Measurements from ENCODE around the gene SUB1. TPM values are rescaled to one million over a fixed set of nuclear protein-coding genes. Genes with fewer than 3 reads are reported as not detected.
"Not testable (repeated sequence)": the region's sequence is repeated elsewhere in the genome, so short reads cannot be mapped to it uniquely, and the experiment has no call there.

Gene SUB1
- total RNA-seq, 1 donor from 2014 or later, result 213 TPM

DNA sequence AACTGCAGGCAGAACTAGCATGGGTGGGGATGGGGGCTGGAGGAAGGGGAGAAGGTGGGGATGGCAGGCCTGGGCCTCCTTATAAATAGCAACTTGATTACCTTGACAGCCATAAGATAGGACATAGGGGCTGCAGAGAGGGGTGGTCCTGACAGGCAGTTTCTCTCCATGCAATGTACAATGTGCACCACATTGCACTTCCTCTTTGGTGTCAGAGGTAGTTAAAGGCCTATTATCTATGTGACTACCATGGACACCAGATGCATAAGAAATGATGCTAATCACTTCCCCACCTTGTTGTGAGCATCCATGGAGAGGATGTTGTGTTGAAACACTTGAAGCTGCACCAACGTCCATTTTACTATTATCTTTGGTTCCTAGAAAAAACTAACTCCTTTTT is 20.2 kb upstream of the SUB1 start:
- TF ChIP-seq, protein P1, sequence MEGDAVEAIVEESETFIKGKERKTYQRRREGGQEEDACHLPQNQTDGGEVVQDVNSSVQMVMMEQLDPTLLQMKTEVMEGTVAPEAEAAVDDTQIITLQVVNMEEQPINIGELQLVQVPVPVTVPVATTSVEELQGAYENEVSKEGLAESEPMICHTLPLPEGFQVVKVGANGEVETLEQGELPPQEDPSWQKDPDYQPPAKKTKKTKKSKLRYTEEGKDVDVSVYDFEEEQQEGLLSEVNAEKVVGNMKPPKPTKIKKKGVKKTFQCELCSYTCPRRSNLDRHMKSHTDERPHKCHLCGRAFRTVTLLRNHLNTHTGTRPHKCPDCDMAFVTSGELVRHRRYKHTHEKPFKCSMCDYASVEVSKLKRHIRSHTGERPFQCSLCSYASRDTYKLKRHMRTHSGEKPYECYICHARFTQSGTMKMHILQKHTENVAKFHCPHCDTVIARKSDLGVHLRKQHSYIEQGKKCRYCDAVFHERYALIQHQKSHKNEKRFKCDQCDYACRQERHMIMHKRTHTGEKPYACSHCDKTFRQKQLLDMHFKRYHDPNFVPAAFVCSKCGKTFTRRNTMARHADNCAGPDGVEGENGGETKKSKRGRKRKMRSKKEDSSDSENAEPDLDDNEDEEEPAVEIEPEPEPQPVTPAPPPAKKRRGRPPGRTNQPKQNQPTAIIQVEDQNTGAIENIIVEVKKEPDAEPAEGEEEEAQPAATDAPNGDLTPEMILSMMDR (IDR thresholded peaks at IDR 0.05), result no peak
- H3K9me3 Mint-ChIP-seq, result peaks cover 2% of the 10 kb centered on the region
- peaks cover 1% of the 10 kb centered on the region for H3K36me3 Mint-ChIP-seq (ENCODE audit: low read depth)
- no peak overlapping the region for H3K27ac Mint-ChIP-seq
- DNase-seq (no peak), ATAC-seq (ENCODE audit: low read depth) (no peak)
- no peaks in the 10 kb centered on the region for H3K27me3 Mint-ChIP-seq
- intact Hi-C loops (cut with micrococcal nuclease), result no loop called here
- H3K4me3 Mint-ChIP-seq, result no peak overlapping the region
- ChIA-PET POLR2A (interaction anchor here (0.5 to 0.7 kb wide), 2 partner anchors 19 to 80 kb away, joined by 3 to 10 read pairs; no protein-coding TSS in a partner anchor), CTCF (interaction anchor here (1.0 kb wide), 1 partner anchor 25 kb away, joined by 3 read pairs; no protein-coding TSS in a partner anchor)
- peaks cover 5% of the 10 kb centered on the region for H3K4me1 Mint-ChIP-seq

DNA sequence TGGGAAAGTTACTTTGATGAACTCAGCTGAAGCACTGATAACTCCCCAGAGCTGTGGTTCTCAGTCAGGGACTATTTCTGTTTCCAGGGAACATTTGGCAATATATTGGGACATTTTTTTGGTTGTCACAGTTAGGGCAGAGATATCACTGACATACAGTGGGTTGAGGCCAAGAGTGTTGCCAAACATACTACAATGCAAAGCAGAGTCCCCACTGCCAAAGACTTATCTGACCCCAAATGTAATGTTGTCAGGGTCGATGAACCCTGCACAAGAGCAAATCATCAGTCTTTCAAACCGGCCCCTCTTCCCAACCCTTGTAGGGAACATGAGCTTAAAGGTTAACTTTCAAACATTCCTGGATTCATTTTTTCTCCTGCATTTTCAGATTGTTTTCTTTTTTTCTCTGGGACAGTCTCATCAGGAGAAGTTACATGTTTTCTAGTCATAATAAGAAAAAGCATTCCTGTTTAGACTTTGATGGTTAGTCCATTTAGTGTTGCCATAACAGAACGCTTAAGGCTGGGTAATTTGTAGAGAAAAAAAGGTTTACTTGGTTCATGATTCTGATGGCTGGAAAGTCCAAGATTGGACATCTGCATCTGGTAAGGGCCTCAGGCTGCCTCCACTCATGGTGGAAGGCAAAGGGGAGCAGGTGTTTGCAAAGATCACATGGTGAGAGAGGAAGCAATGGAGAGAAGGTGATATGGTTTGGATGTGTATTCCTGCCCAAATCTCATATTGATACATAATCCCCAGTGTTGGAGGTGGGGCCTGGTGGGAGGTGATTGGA is 18.8 kb upstream of the SUB1 start:
- H3K27me3 Mint-ChIP-seq, result no peaks in the 10 kb centered on the region
- intact Hi-C loops (cut with micrococcal nuclease), result no loop called here
- H3K9me3 Mint-ChIP-seq, result peaks cover 2% of the 10 kb centered on the region
- DNase-seq (no peak), ATAC-seq (ENCODE audit: low read depth) (no peak)
- peaks cover 7% of the 10 kb centered on the region for H3K4me1 Mint-ChIP-seq
- TF ChIP-seq, protein P1 (IDR thresholded peaks at IDR 0.05), result no peak
- ChIA-PET CTCF (no interaction called here), POLR2A (interaction anchor here (0.9 kb wide), 1 partner anchor 17 kb away, joined by 4 read pairs; no protein-coding TSS in a partner anchor)
- no peak overlapping the region for H3K4me3 Mint-ChIP-seq
- H3K36me3 Mint-ChIP-seq (ENCODE audit: low read depth), result no peaks in the 10 kb centered on the region
- no peak overlapping the region for H3K27ac Mint-ChIP-seq

DNA sequence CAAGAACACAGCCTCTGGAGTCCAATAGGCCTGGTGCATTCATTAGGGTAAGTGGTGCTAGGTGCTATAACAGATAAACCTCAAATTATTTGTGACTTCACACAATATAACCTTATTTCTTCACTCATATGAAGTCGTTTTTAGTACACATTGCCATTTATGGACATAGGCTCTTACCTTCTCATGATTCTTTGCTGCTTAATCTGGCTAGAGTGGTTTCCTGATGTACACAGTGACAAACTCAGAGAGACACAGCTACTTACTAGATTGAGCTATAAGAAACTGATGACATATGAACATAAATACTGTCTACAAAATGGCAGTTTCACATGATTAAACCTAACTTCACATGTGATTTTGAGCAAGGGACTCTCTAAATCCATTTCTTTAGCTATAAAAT is 14.2 kb upstream of the SUB1 start:
- no peak for ATAC-seq (ENCODE audit: low read depth)
- intact Hi-C loops (cut with micrococcal nuclease), result loop anchor here (5.0 kb wide), 1 partner anchor 84 kb away; no protein-coding TSS in a partner anchor
- Mint-ChIP-seq H3K9me3 (peaks cover 2% of the 10 kb centered on the region), H3K27me3 (no peaks in the 10 kb centered on the region), H3K4me1 (peaks cover 29% of the 10 kb centered on the region), H3K36me3 (ENCODE audit: low read depth) (no peaks in the 10 kb centered on the region), H3K4me3 (no peak overlapping the region), H3K27ac (no peak overlapping the region)
- no peak for DNase-seq
- CTCF ChIA-PET, result interaction anchor here (0.9 to 1.6 kb wide), 2 partner anchors 19 kb away, joined by 3 to 7 read pairs; no protein-coding TSS in a partner anchor
- POLR2A ChIA-PET, result interaction anchor here (1.0 kb wide), 1 partner anchor 13 kb away, joined by 3 read pairs; no protein-coding TSS in a partner anchor
- TF ChIP-seq, protein P1 (IDR thresholded peaks at IDR 0.05), result no peak

DNA sequence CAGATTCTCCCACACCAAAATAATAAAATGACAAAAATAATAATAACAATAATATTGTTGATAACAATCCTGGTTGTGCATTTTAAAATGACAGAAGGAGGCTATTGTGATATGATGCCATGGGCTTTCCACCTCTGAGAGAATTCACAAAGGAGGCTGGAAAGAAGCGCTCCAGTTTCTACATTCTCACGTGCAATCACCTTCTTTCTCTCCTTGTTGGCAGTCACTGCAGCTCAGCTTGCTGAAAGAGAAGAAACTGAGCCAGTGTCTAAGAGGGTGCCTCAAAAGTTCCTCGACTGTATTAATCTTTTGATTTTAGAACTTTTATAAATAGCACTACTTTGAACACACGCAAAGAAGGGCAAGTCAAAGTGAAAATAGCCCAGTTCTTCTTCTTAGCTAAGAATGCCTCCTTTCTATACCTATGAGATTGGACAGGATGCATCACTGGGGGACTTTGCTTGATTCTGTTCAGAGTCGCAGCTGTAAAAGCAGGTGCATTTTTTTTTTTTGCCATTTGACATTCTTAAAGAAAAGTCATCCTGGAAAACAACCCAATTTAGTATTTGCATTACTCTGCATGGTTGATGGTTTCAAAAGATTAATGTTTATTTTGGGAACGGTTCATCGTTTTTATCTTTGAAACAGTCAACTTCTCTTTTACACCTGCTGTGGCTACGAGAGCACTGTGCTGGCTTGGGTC is 12.4 kb upstream of the SUB1 start:
- DNase-seq (no peak), ATAC-seq (ENCODE audit: low read depth) (peak; percentile 91)
- Mint-ChIP-seq H3K27ac (peak overlapping the region; percentile 68), H3K4me3 (peak overlapping the region; percentile 44), H3K4me1 (peaks cover 34% of the 10 kb centered on the region), H3K36me3 (ENCODE audit: low read depth) (no peaks in the 10 kb centered on the region), H3K27me3 (no peaks in the 10 kb centered on the region), H3K9me3 (no peaks in the 10 kb centered on the region)
- POLR2A ChIA-PET, result interaction anchor here (0.7 to 3.4 kb wide), 6 partner anchors 11 to 273 kb away, joined by 3 to 40 read pairs (median 5); partner anchors contain the start of gene SUB1
- CTCF ChIA-PET, result interaction anchor here (0.7 to 2.1 kb wide), 4 partner anchors 15 to 75 kb away, joined by 3 to 8 read pairs (median 6); no protein-coding TSS in a partner anchor
- TF ChIP-seq, protein P1 (IDR thresholded peaks at IDR 0.05), result no peak
- intact Hi-C loops (cut with micrococcal nuclease), result loop anchor here (1.0 to 5.0 kb wide), 3 partner anchors 10 to 86 kb away; no protein-coding TSS in a partner anchor

DNA sequence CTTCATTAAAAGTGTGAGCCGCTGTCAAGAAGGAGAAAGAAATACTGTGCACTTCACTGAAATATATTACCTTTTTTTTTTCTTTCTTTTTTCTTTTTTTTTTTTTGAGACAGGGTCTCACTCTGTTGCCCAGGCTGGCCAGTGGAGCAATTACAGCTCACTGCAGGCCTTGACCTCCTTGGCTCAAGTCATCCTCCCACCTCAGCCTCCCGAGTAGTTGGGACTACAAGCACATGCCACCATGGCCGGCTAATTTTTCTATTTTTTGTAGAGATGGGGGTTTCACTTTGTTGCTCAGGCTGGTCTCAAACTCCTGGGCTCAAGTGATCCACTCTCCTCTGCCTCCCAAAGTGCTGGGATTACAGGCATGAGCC is 11.9 kb upstream of the SUB1 start:
- not testable (repeated sequence) for DNase-seq; H3K9me3 Mint-ChIP-seq; ATAC-seq (ENCODE audit: low read depth); H3K27me3 Mint-ChIP-seq; H3K36me3 Mint-ChIP-seq (ENCODE audit: low read depth)
- ChIA-PET CTCF (interaction anchor here (1.0 to 2.1 kb wide), 2 partner anchors 14 to 17 kb away, joined by 3 to 8 read pairs; no protein-coding TSS in a partner anchor), POLR2A (interaction anchor here (0.7 to 3.4 kb wide), 6 partner anchors 11 to 274 kb away, joined by 3 to 40 read pairs (median 5); partner anchors contain the start of gene SUB1)
- intact Hi-C loops (cut with micrococcal nuclease), result loop anchor here (1.0 to 5.0 kb wide), 3 partner anchors 10 to 86 kb away; no protein-coding TSS in a partner anchor
- peaks cover 38% of the 10 kb centered on the region for H3K4me1 Mint-ChIP-seq
- peak overlapping the region; percentile 56 for H3K27ac Mint-ChIP-seq
- peak overlapping the region; percentile 24 for H3K4me3 Mint-ChIP-seq
